T-helper 1 cell treated with Interleukin-12 subunit alpha and Interleukin-12 subunit beta and Interleukin-4 antibody, amounts not matched to agents 30 μg/mL and 1 μg/mL, for 36 hours (primary cell): ENCODE results near the gene ATOH8.

ENCODE experiments used
- H3K27ac Mint-ChIP-seq: one replicate; pipeline ENCODE4 v1.8.0; 2021; ENCODE audit warnings: mild to moderate bottlenecking, mixed read lengths
- H3K27me3 Mint-ChIP-seq: one replicate; pipeline ENCODE4 v1.8.0; 2021; ENCODE audit warnings: low read depth, mixed read lengths
- H3K36me3 Mint-ChIP-seq: one replicate; pipeline ENCODE4 v1.8.0; 2021; ENCODE audit warnings: low read depth, mixed read lengths
- H3K4me1 Mint-ChIP-seq: one replicate; pipeline ENCODE4 v1.8.0; 2021; ENCODE audit warnings: low read depth, mixed read lengths
- H3K4me3 Mint-ChIP-seq: one replicate; pipeline ENCODE4 v1.8.0; 2021; ENCODE audit warnings: mild to moderate bottlenecking, moderate library complexity, mixed read lengths
- H3K9me3 Mint-ChIP-seq: one replicate; pipeline ENCODE4 v1.8.0; 2021; ENCODE audit warnings: mixed read lengths

ATOH8 gene, protein sequence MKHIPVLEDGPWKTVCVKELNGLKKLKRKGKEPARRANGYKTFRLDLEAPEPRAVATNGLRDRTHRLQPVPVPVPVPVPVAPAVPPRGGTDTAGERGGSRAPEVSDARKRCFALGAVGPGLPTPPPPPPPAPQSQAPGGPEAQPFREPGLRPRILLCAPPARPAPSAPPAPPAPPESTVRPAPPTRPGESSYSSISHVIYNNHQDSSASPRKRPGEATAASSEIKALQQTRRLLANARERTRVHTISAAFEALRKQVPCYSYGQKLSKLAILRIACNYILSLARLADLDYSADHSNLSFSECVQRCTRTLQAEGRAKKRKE

DNA sequence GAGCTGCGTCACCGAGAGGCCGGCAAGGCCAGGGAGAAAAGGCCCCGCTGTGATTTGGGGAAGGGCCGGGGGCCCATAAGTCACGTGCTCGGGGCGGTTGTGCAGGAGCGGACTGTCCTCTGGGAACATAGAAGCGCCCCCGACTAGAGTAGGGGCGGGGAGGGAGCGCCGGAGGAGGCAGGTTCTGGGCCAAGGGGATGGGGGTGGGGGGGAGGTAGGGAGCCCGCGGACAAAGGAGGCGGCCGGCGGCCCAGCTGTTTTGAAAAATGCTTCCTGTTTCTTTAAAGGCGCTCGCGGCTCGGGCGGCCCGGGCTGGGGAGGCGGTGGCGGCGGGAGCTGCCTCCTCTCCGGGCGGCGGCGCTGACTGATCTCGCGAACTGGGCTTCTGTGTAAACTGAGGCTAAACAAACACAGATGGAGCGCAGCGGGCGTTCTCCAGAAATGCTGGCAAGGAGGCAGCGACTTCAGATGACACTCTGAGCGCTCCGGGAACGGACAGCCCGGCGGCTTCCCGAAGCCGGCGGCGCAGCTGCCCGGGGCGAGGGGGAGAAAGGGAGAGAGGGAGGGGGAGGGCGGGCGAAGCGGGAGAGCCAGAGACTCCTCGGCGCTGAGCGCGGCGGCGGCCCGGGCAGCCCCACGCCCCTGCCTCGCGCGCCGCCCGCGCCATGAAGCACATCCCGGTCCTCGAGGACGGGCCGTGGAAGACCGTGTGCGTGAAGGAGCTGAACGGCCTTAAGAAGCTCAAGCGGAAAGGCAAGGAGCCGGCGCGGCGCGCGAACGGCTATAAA, at the start of gene ATOH8:
Gene ATOH8, plus strand, starts transcription at position 467 of the 788 bp plus-strand sequence. Its CDS starts 199 bp downstream, at position 666.
- Mint-ChIP-seq H3K27ac (peak within 1 kb of the TSS; percentile 57), H3K4me3 (peak within 1 kb of the TSS; percentile 88), H3K4me1 (peaks cover 17% of the 10 kb centered on the region), H3K27me3 (peaks cover 62% of the 10 kb centered on the region), H3K9me3 (no peaks in the 10 kb centered on the region), H3K36me3 (peaks cover 1% of the 10 kb centered on the region)

DNA sequence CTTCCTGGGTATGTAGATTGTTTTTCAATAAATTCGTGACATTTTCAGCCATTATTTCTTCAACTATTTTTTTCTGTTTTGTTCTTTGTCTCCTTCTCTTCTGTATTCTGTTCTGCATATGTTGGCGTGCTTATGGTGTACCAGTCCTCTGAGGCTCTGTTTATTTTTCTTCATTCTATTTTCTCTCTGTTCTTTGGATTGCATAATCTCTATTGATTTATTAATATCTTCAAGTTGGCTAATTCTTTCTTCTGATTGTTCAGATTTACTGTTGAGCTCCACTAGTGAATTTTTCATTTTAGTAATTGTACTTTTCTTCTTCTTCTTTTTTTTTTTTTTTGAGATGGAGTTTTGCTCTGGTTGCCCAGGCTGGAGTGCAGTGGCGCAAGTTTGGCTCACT, 49.8 kb upstream of the ATOH8 start:
- peaks cover 10% of the 10 kb centered on the region for H3K36me3 Mint-ChIP-seq
- H3K9me3 Mint-ChIP-seq = no peaks in the 10 kb centered on the region
- H3K4me1 Mint-ChIP-seq = peaks cover 61% of the 10 kb centered on the region
- peak overlapping the region; percentile 87 for H3K27ac Mint-ChIP-seq
- no peaks in the 10 kb centered on the region for H3K27me3 Mint-ChIP-seq
- H3K4me3 Mint-ChIP-seq = no peak overlapping the region

DNA sequence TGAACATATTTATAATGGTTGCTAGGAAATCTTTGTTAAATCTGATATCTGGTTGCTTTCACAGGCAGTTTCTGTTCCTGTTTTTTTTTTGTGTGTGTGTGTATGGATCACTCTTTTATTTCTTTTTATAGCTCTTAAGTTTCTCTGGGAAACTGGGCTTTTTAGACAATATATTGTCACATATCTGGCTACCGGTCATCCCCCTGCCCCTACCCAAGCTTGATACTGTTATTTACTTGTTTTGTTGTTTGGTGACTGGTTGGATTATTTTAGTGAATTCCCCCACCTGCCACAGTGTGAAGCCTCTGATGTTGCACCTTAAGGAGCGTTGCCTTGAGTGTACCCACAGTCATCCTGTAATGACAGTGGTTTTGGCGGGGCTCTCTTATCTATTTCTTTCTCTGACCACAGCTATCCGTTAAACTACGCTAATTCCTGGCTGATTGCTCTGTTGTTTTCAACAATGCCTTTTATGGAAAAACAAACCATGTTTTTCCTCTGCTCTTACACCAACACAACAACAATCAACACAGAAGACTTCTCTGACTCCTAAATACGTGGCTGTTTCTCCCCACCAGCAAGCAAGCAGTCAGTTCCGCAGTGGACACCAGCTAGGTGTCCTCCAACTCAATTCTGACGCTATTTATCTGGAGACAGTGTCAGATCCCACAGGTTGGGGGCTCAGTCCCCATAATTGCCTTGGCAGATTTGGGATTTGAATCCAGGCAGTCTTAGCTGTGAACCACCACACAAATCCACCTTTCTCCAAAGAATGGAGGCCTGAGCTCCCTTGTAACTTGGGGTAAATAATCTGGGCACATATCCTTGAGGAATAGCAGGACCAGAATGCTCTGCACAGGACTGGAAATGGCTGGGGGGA, 48.8 kb upstream of the ATOH8 start:
- Mint-ChIP-seq H3K36me3 (peaks cover 8% of the 10 kb centered on the region), H3K9me3 (no peaks in the 10 kb centered on the region), H3K4me1 (peaks cover 66% of the 10 kb centered on the region), H3K4me3 (peak overlapping the region; percentile 71), H3K27me3 (peaks cover 2% of the 10 kb centered on the region), H3K27ac (peak overlapping the region; percentile 87)

- H3K36me3 Mint-ChIP-seq = peaks cover 8% of the 10 kb centered on the region
- no peaks in the 10 kb centered on the region for H3K9me3 Mint-ChIP-seq
- peaks cover 2% of the 10 kb centered on the region for H3K27me3 Mint-ChIP-seq
- H3K27ac Mint-ChIP-seq = peak overlapping the region; percentile 87
- H3K4me3 Mint-ChIP-seq = no peak overlapping the region
- H3K4me1 Mint-ChIP-seq = peaks cover 71% of the 10 kb centered on the region
These were observed 48.1 kb upstream of the ATOH8 start for GRCh38 chr2:85705680-85706039.

- H3K27me3 Mint-ChIP-seq = peaks cover 2% of the 10 kb centered on the region
- no peaks in the 10 kb centered on the region for H3K9me3 Mint-ChIP-seq
- peak overlapping the region; percentile 87 for H3K27ac Mint-ChIP-seq
- no peak overlapping the region for H3K4me3 Mint-ChIP-seq
- peaks cover 8% of the 10 kb centered on the region for H3K36me3 Mint-ChIP-seq
- peaks cover 72% of the 10 kb centered on the region for H3K4me1 Mint-ChIP-seq
These were observed 47.7 kb upstream of the ATOH8 start for GRCh38 chr2:85706063-85706462.

- peaks cover 2% of the 10 kb centered on the region for H3K27me3 Mint-ChIP-seq
- peak overlapping the region; percentile 3 for H3K4me3 Mint-ChIP-seq
- no peaks in the 10 kb centered on the region for H3K9me3 Mint-ChIP-seq
- peak overlapping the region; percentile 87 for H3K27ac Mint-ChIP-seq
- H3K36me3 Mint-ChIP-seq = peaks cover 8% of the 10 kb centered on the region
- H3K4me1 Mint-ChIP-seq = peaks cover 75% of the 10 kb centered on the region
These were observed 47.0 kb upstream of the ATOH8 start for GRCh38 chr2:85706599-85707296.

- Mint-ChIP-seq H3K36me3 (peaks cover 7% of the 10 kb centered on the region), H3K27ac (peak overlapping the region; percentile 87), H3K9me3 (no peaks in the 10 kb centered on the region), H3K27me3 (peaks cover 2% of the 10 kb centered on the region), H3K4me3 (peak overlapping the region; percentile 3), H3K4me1 (peaks cover 71% of the 10 kb centered on the region)
These were observed 46.5 kb upstream of the ATOH8 start for GRCh38 chr2:85707304-85707703.

- H3K36me3 Mint-ChIP-seq = peaks cover 6% of the 10 kb centered on the region
- no peaks in the 10 kb centered on the region for H3K9me3 Mint-ChIP-seq
- H3K27me3 Mint-ChIP-seq = peaks cover 2% of the 10 kb centered on the region
- H3K4me1 Mint-ChIP-seq = peaks cover 58% of the 10 kb centered on the region
- peak overlapping the region; percentile 52 for H3K27ac Mint-ChIP-seq
- no peak overlapping the region for H3K4me3 Mint-ChIP-seq
These were observed 45.1 kb upstream of the ATOH8 start for GRCh38 chr2:85708641-85709040.

DNA sequence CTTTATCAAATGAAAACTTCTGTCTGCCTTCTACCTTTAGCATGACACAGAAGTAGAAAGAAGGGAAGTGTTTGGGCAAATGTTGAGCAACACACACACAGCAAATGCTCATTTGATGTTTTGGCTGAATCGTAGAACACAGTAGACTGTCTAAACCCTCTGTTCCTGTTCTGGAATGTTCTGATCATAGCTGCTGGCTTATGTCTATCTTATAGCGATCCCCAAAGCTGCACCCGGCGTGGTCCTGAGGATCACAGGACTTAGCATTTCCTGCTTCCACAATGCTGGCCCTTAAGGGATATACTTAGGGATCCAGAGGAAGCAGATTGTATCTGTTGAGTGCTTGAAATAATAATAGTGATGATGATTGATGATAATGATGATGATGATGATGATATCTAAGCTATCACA, 44.4 kb upstream of the ATOH8 start:
- peaks cover 2% of the 10 kb centered on the region for H3K27me3 Mint-ChIP-seq
- no peak overlapping the region for H3K4me3 Mint-ChIP-seq
- peak overlapping the region; percentile 43 for H3K27ac Mint-ChIP-seq
- peaks cover 3% of the 10 kb centered on the region for H3K36me3 Mint-ChIP-seq
- peaks cover 61% of the 10 kb centered on the region for H3K4me1 Mint-ChIP-seq
- no peaks in the 10 kb centered on the region for H3K9me3 Mint-ChIP-seq

GRCh38 chr2:85710687-85711577, 42.9 kb upstream of the ATOH8 start:
- no peaks in the 10 kb centered on the region for H3K36me3 Mint-ChIP-seq
- H3K4me3 Mint-ChIP-seq = no peak overlapping the region
- peaks cover 2% of the 10 kb centered on the region for H3K27me3 Mint-ChIP-seq
- H3K4me1 Mint-ChIP-seq = peaks cover 60% of the 10 kb centered on the region
- no peaks in the 10 kb centered on the region for H3K9me3 Mint-ChIP-seq
- peak overlapping the region; percentile 49 for H3K27ac Mint-ChIP-seq

DNA sequence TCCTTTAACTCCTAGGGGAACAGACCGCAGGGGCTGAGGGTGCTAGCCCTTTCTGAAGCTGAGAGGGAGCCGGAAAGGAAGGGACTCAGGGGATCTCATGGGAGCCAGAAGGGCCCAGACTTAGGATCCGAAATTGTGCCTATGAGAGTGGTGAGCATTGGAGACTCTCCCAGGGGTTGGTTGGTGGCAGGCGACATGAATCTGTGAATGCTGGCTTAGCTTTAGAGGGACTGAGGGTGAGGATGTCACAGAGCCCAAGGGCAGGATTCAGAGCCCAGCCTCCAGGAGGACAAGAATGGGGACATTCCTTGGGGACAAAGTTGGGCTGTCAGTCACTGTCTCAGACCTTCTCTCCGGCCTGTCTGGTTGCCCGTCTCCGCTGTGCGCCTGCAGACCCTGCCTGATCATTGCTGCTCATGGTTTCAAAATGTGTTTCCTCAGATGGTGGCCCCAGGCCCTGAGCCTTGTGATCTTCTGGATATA, 42.2 kb upstream of the ATOH8 start:
- no peaks in the 10 kb centered on the region for H3K9me3 Mint-ChIP-seq
- H3K4me1 Mint-ChIP-seq = peaks cover 58% of the 10 kb centered on the region
- no peak overlapping the region for H3K4me3 Mint-ChIP-seq
- no peak overlapping the region for H3K27ac Mint-ChIP-seq
- no peaks in the 10 kb centered on the region for H3K36me3 Mint-ChIP-seq
- H3K27me3 Mint-ChIP-seq = peaks cover 2% of the 10 kb centered on the region

DNA sequence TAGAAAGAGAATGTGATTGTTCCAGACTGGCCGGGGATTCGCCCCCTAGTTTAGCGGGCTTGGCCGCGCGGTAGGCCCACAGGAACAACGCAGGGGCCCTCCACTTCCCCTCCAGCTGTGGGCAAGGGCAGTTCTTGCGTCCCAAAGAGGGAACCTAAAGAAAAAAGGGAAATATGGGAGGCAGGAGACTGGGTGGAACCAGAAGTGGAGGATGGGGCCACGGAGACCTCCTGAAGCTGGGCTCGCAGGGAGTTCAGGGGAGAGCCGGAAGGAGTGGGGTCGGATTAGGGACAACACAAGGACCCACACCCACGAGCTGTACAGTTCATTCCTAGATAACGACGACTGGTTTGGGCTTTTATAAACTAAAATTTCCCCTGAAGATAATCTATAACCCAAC, 41.5 kb upstream of the ATOH8 start:
- no peaks in the 10 kb centered on the region for H3K9me3 Mint-ChIP-seq
- no peak overlapping the region for H3K27ac Mint-ChIP-seq
- peaks cover 2% of the 10 kb centered on the region for H3K27me3 Mint-ChIP-seq
- no peaks in the 10 kb centered on the region for H3K36me3 Mint-ChIP-seq
- H3K4me1 Mint-ChIP-seq = peaks cover 51% of the 10 kb centered on the region
- H3K4me3 Mint-ChIP-seq = no peak overlapping the region
